CD4-positive, CD25-positive, alpha-beta regulatory T cell (primary cell): ENCODE measurements around the gene TP63. TPM values are rescaled to one million over a fixed set of nuclear protein-coding genes. Genes with fewer than 3 reads are reported as not detected.
A peak's percentile ranks its signal among the peaks of the same experiment; 100 is the strongest.

Experiments used
- ATAC-seq, 2 donors: fragments of 150-1000 bp; cut with Tn5 transposase; one replicate each; pipeline ENCODE4 v1.10.0; 2021; ENCODE audit warnings: low read depth in 2 of 2, moderate number of reproducible peaks in 2 of 2, moderate library complexity in 1 of 2
- DNase-seq, 3 donors: peaks; one replicate each; pipeline versions ENCODE4 v3.0.0 to v3.0.0-alpha.2; 2012 to 2022; ENCODE audit warnings: mixed read lengths in 1 of 3
- H3K27ac ChIP-seq: one replicate; pipeline ENCODE4 v1.7.0; 2013; ENCODE audit warnings: mild to moderate bottlenecking, low read length; ENCODE audit not compliant: insufficient read depth, poor library complexity, severe bottlenecking
- H3K27me3 ChIP-seq: one replicate; pipeline ENCODE4 v1.7.0; 2013; ENCODE audit warnings: low read length; ENCODE audit not compliant: control insufficient read depth, insufficient read depth
- H3K36me3 ChIP-seq: one replicate; pipeline ENCODE4 v1.7.0; 2013; ENCODE audit warnings: mild to moderate bottlenecking, low read length, moderate library complexity; ENCODE audit not compliant: control insufficient read depth, insufficient read depth
- H3K4me1 ChIP-seq: 2 replicates; pipeline ENCODE4 v1.7.0; 2013; ENCODE audit warnings: mild to moderate bottlenecking, low read length; ENCODE audit not compliant: insufficient read depth, control insufficient read depth, poor library complexity, severe bottlenecking
- H3K4me3 ChIP-seq: one replicate; pipeline ENCODE4 v1.7.0; 2013; ENCODE audit warnings: low read depth, mild to moderate bottlenecking, low read length, moderate library complexity
- H3K9me3 ChIP-seq, 2 experiments: 1 replicate in 1 of 2; 2 replicates in 1 of 2; pipeline ENCODE4 v1.7.0; 2013; ENCODE audit warnings: low read length in 2 of 2, mild to moderate bottlenecking in 1 of 2, moderate library complexity in 1 of 2; ENCODE audit not compliant: control insufficient read depth in 2 of 2
- H3K27ac Mint-ChIP-seq, 3 donors: one replicate each; pipeline ENCODE4 v1.8.0; 2020 to 2022; ENCODE audit warnings: mild to moderate bottlenecking in 3 of 3, mixed read lengths in 3 of 3, moderate library complexity in 2 of 3
- H3K27me3 Mint-ChIP-seq: one replicate; pipeline ENCODE4 v1.8.0; 2022; ENCODE audit warnings: mild to moderate bottlenecking, mixed read lengths
- H3K36me3 Mint-ChIP-seq: one replicate; pipeline ENCODE4 v1.8.0; 2020; ENCODE audit warnings: mixed read lengths
- H3K4me1 Mint-ChIP-seq, 4 donors: one replicate each; pipeline ENCODE4 v1.8.0; 2020 to 2022; ENCODE audit warnings: mixed read lengths in 4 of 4, mild to moderate bottlenecking in 1 of 4
- H3K4me3 Mint-ChIP-seq, 4 donors: one replicate each; pipeline ENCODE4 v1.8.0; 2020 to 2022; ENCODE audit warnings: mild to moderate bottlenecking in 4 of 4, mixed read lengths in 4 of 4, moderate library complexity in 3 of 4
- H3K9me3 Mint-ChIP-seq, 7 donors: one replicate each; pipeline ENCODE4 v1.8.0; 2020 to 2022; ENCODE audit warnings: mixed read lengths in 7 of 7, mild to moderate bottlenecking in 3 of 7, moderate library complexity in 2 of 7
- polyA plus RNA-seq, 4 donors: library from polyadenylated mRNA; unstranded; fragments of 300-500 nt; fragmentation: Illumina TruSeq; gene quantifications; one replicate each; pipeline ENCODE4 v1.2.3, GENCODE V29; 2021
- total RNA-seq: library from RNA; stranded (reverse); gene quantifications from one replicate; pipeline ENCODE4 v1.2.3, GENCODE V29; 2022

Gene TP63
- total and polyA plus RNA-seq, 5 donors from 2014 or later = 0.10 to 0.89 (median 0.20) TPM; not detected in 1

GRCh38 chr3:189911001-189911400 lies 279.8 kb downstream of the TP63 start:
- Mint-ChIP-seq H3K27ac (no peak overlapping the region), H3K4me3 (no peak overlapping the region), H3K36me3 (no peaks in the 10 kb centered on the region), H3K4me1 (no peaks in the 10 kb centered on the region), H3K9me3 (peaks cover 0 to 6% (median 0%) of the 10 kb centered on the region in 7 donors), H3K27me3 (peaks cover 29% of the 10 kb centered on the region)
- Histone ChIP-seq H3K36me3 (no peaks in the 10 kb centered on the region), H3K4me3 (no peak overlapping the region), H3K4me1 (no peaks in the 10 kb centered on the region), H3K27ac (no peak overlapping the region), H3K9me3 (no peaks in the 10 kb centered on the region), H3K27me3 (peaks cover 10% of the 10 kb centered on the region)
- ATAC-seq (no peak), DNase-seq (no peak)

GRCh38 chr3:189914799-189915198 lies 283.6 kb downstream of the TP63 start:
- no peaks in the 10 kb centered on the region for H3K4me1 Mint-ChIP-seq
- H3K27ac Mint-ChIP-seq = no peak overlapping the region
- H3K9me3 ChIP-seq = no peaks in the 10 kb centered on the region
- peaks cover 0 to 6% (median 0%) of the 10 kb centered on the region in 7 donors for H3K9me3 Mint-ChIP-seq
- no peak for ATAC-seq
- no peak overlapping the region for H3K4me3 ChIP-seq
- H3K27ac ChIP-seq = no peak overlapping the region
- H3K27me3 ChIP-seq = peaks cover 6% of the 10 kb centered on the region
- H3K36me3 ChIP-seq = no peaks in the 10 kb centered on the region
- H3K4me3 Mint-ChIP-seq = no peak overlapping the region
- H3K27me3 Mint-ChIP-seq = peaks cover 26% of the 10 kb centered on the region
- no peak for DNase-seq
- H3K36me3 Mint-ChIP-seq = no peaks in the 10 kb centered on the region
- H3K4me1 ChIP-seq = no peaks in the 10 kb centered on the region

GRCh38 chr3:189921770-189922169 lies 290.6 kb downstream of the TP63 start:
- no peak for DNase-seq
- Mint-ChIP-seq H3K27me3 (peaks cover 19% of the 10 kb centered on the region), H3K4me1 (peaks cover 0 to 4% (median 0%) of the 10 kb centered on the region in 4 donors), H3K9me3 (peaks cover 0 to 2% (median 0%) of the 10 kb centered on the region in 7 donors), H3K36me3 (no peaks in the 10 kb centered on the region), H3K27ac (no peak overlapping the region), H3K4me3 (no peak overlapping the region)
- Histone ChIP-seq H3K4me3 (no peak overlapping the region), H3K4me1 (no peaks in the 10 kb centered on the region), H3K36me3 (no peaks in the 10 kb centered on the region), H3K9me3 (no peaks in the 10 kb centered on the region), H3K27me3 (no peaks in the 10 kb centered on the region), H3K27ac (no peak overlapping the region)
- no peak for ATAC-seq

GRCh38 chr3:189927975-189928895 lies 297.0 kb downstream of the TP63 start:
- Mint-ChIP-seq H3K9me3 (peaks cover 0 to 1% (median 0%) of the 10 kb centered on the region in 7 donors), H3K4me3 (no peak overlapping the region), H3K27me3 (peaks cover 14% of the 10 kb centered on the region), H3K36me3 (no peaks in the 10 kb centered on the region), H3K27ac (no peak overlapping the region), H3K4me1 (no peaks in the 10 kb centered on the region)
- no peak overlapping the region for H3K27ac ChIP-seq
- H3K27me3 ChIP-seq = no peaks in the 10 kb centered on the region
- ATAC-seq (no peak), DNase-seq (no peak)
- H3K4me1 ChIP-seq = no peaks in the 10 kb centered on the region
- H3K36me3 ChIP-seq = no peaks in the 10 kb centered on the region
- no peaks in the 10 kb centered on the region for H3K9me3 ChIP-seq
- H3K4me3 ChIP-seq = no peak overlapping the region

GRCh38 chr3:189936201-189936945 lies 305.2 kb downstream of the TP63 start:
- Histone ChIP-seq H3K36me3 (no peaks in the 10 kb centered on the region), H3K27ac (no peak overlapping the region), H3K27me3 (no peaks in the 10 kb centered on the region), H3K4me1 (no peaks in the 10 kb centered on the region), H3K4me3 (no peak overlapping the region), H3K9me3 (no peaks in the 10 kb centered on the region)
- H3K27ac Mint-ChIP-seq = no peak overlapping the region
- ATAC-seq = no peak
- H3K27me3 Mint-ChIP-seq = peaks cover 22% of the 10 kb centered on the region
- peaks cover 0 to 6% (median 0%) of the 10 kb centered on the region in 7 donors for H3K9me3 Mint-ChIP-seq
- no peak for DNase-seq
- H3K4me3 Mint-ChIP-seq = no peak overlapping the region
- no peaks in the 10 kb centered on the region for H3K4me1 Mint-ChIP-seq
- H3K36me3 Mint-ChIP-seq = no peaks in the 10 kb centered on the region

- H3K36me3 ChIP-seq = no peaks in the 10 kb centered on the region
- ATAC-seq = no peak
- no peaks in the 10 kb centered on the region for H3K27me3 ChIP-seq
- H3K4me1 ChIP-seq = no peaks in the 10 kb centered on the region
- Mint-ChIP-seq H3K27me3 (peaks cover 17% of the 10 kb centered on the region), H3K4me3 (peak overlapping the region in 1 of 4 donors; percentile 18), H3K27ac (no peak overlapping the region), H3K36me3 (no peaks in the 10 kb centered on the region), H3K9me3 (peaks cover 0 to 6% (median 0%) of the 10 kb centered on the region in 7 donors), H3K4me1 (no peaks in the 10 kb centered on the region)
- H3K9me3 ChIP-seq = no peaks in the 10 kb centered on the region
- no peak overlapping the region for H3K4me3 ChIP-seq
- no peak for DNase-seq
- no peak overlapping the region for H3K27ac ChIP-seq
These were observed 306.3 kb downstream of the TP63 start for GRCh38 chr3:189937302-189938127.

- H3K36me3 Mint-ChIP-seq = no peaks in the 10 kb centered on the region
- no peak overlapping the region for H3K27ac ChIP-seq
- no peaks in the 10 kb centered on the region for H3K9me3 ChIP-seq
- no peak for DNase-seq
- H3K27me3 Mint-ChIP-seq = peaks cover 14% of the 10 kb centered on the region
- H3K27ac Mint-ChIP-seq = no peak overlapping the region
- H3K27me3 ChIP-seq = no peaks in the 10 kb centered on the region
- no peaks in the 10 kb centered on the region for H3K4me1 ChIP-seq
- no peak overlapping the region for H3K4me3 Mint-ChIP-seq
- H3K9me3 Mint-ChIP-seq = peaks cover 0 to 1% (median 0%) of the 10 kb centered on the region in 7 donors
- ATAC-seq = no peak
- H3K4me3 ChIP-seq = no peak overlapping the region
- H3K4me1 Mint-ChIP-seq = no peaks in the 10 kb centered on the region
- H3K36me3 ChIP-seq = no peaks in the 10 kb centered on the region
These were observed 309.9 kb downstream of the TP63 start for GRCh38 chr3:189941125-189941524.
